CD4-positive, alpha-beta T cell (primary cell): Measurements from ENCODE around the gene SHISA5. TPM values are rescaled to one million over a fixed set of nuclear protein-coding genes. Genes with fewer than 3 reads are reported as not detected.

Experiments
- ATAC-seq: fragments of 200-7000 bp; cut with Tn5 transposase; one replicate; pipeline ENCODE4 v1.10.0; 2022; ENCODE audit warnings: mild to moderate bottlenecking; ENCODE audit not compliant: poor library complexity
- CTCF ChIA-PET: fragments of 350-600 bp; sonication (Branson Sonifier 250); formaldehyde crosslinking; loops from one replicate; lab custom pipeline; 2021; ENCODE audit warnings: antibody characterized with exemption, inconsistent platforms; lab: Charles Lee
- POLR2A ChIA-PET: fragments of 350-600 bp; sonication (Branson Sonifier 250); formaldehyde crosslinking; loops from one replicate; lab custom pipeline; 2021; ENCODE audit warnings: antibody characterized with exemption, inconsistent platforms; lab: Charles Lee
- DNase-seq, 14 experiments: peaks; one replicate each; pipeline ENCODE4 v3.0.0-alpha.2; 2013 to 2020; ENCODE audit warnings: mixed read lengths in 2 of 14
- H3K27ac ChIP-seq, 2 donors: one replicate each; pipeline versions ENCODE4 v1.5.1 to v1.7.0; 2013; ENCODE audit warnings: low read length in 2 of 2, low read depth in 1 of 2, mild to moderate bottlenecking in 1 of 2
- H3K27me3 ChIP-seq, 2 experiments: 1 replicate in 1 of 2; 2 replicates in 1 of 2; pipeline versions ENCODE4 v1.6.1 to v1.7.0; 2013; ENCODE audit warnings: low read length in 2 of 2, control low read depth in 1 of 2, mild to moderate bottlenecking in 1 of 2, moderate library complexity in 1 of 2; ENCODE audit not compliant: insufficient read depth in 2 of 2, control insufficient read depth in 1 of 2
- H3K36me3 ChIP-seq: one replicate; pipeline ENCODE4 v1.6.1; 2013; ENCODE audit warnings: low read length, control low read depth; ENCODE audit not compliant: insufficient read depth
- H3K4me1 ChIP-seq: one replicate; pipeline ENCODE4 v1.6.1; 2013; ENCODE audit warnings: low read length, control low read depth; ENCODE audit not compliant: insufficient read depth
- H3K4me3 ChIP-seq: one replicate; pipeline ENCODE4 v1.5.1; 2013; ENCODE audit warnings: mild to moderate bottlenecking, low read length, moderate library complexity
- H3K9me3 ChIP-seq, 2 experiments: 1 replicate in 1 of 2; 2 replicates in 1 of 2; pipeline versions ENCODE4 v1.6.1 to v1.7.0; 2013; ENCODE audit warnings: low read length in 2 of 2, mild to moderate bottlenecking in 2 of 2, control low read depth in 1 of 2, moderate library complexity in 1 of 2; ENCODE audit not compliant: control insufficient read depth in 1 of 2, insufficient read depth in 1 of 2
- H3K27ac Mint-ChIP-seq: one replicate; pipeline ENCODE4 v1.8.0; 2020; ENCODE audit warnings: mixed read lengths
- H3K27me3 Mint-ChIP-seq: one replicate; pipeline ENCODE4 v1.8.0; 2021; ENCODE audit warnings: mixed read lengths
- H3K36me3 Mint-ChIP-seq: one replicate; pipeline ENCODE4 v1.8.0; 2021; ENCODE audit warnings: low read depth, mixed read lengths
- H3K4me1 Mint-ChIP-seq: one replicate; pipeline ENCODE4 v1.8.0; 2021; ENCODE audit warnings: low read depth, mixed read lengths
- H3K4me3 Mint-ChIP-seq: one replicate; pipeline ENCODE4 v1.8.0; 2020; ENCODE audit warnings: mild to moderate bottlenecking, mixed read lengths
- H3K9me3 Mint-ChIP-seq: one replicate; pipeline ENCODE4 v1.8.0; 2020; ENCODE audit warnings: mixed read lengths
- CTCF ChIP-seq: fragments of 200-600 bp; IDR thresholded peaks from one replicate; pipeline ENCODE4 v1.8.0; 2022; ENCODE audit warnings: antibody characterized with exemption, mild to moderate bottlenecking
- intact Hi-C, 2 experiments: fragments of 100-400 bp; cut with DNase I in 1 of 2; cut with micrococcal nuclease in 1 of 2; formaldehyde crosslinking; loops; one replicate each; pipeline versions ENCODE4 v1.15.1 to v1.9.0; 2023 to 2025; cut with DNase I, micrococcal nuclease
- total RNA-seq, 174 experiments: library from RNA in 2 of 174; stranded (reverse) in 2 of 174; gene quantifications; one replicate each; pipeline ENCODE4 v1.2.3 and lab custom pipeline; 2021 to 2026

Gene SHISA5
- total RNA-seq, 2 experiments from 2014 or later = 102 to 109 TPM

DNA sequence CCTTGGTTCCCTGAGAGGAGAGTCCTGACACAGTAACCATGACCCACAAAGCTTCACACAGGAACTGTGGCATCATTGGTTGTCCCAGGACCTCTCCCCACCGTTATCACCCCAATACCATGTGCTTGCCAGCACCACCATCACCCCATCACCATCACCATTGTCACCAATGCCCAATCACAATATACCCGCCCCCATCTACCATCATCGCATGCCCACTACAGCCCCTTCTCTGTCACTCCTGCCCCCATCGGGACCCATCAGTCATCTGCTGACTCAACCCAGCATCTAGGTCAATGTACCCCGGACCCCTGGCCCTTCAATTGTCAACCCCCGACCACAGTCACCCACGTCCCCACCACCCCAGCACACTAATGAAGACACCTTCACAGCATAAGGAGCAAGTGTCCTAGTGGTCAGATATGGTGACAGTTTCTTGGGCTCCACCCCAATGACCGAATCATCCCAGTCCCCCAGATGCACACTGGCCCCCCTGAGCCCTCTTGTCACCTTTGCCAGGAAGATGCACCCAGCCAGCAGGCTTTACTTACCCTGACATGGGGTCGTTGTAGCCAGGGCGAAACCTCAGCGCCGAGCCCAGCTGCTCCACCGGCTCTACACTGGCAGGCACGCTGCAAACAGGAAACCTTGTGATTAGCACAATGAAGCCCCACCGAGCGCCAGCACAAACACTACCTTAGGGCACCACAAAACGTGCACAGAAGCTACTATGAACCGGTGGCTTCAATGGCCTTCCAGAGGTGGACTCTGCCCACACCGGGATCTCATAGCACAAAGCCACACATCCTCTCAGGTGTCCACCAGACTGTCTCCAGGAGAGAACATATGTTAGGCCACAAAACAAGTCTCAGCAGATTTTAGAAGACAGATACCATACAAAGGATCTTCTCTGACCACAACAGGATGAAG lies 25.1 kb downstream of the SHISA5 start:
- H3K4me1 ChIP-seq = peaks cover 61% of the 10 kb centered on the region
- peaks cover 9% of the 10 kb centered on the region for H3K36me3 ChIP-seq
- H3K4me1 Mint-ChIP-seq = peaks cover 36% of the 10 kb centered on the region
- H3K4me3 ChIP-seq = peak overlapping the region; percentile 47
- intact Hi-C loops = loop anchor here in 1 of 2 experiments (5.0 kb wide), 1 partner anchor 42 kb away; no protein-coding TSS in a partner anchor
- H3K4me3 Mint-ChIP-seq = peak overlapping the region; percentile 89
- H3K27me3 Mint-ChIP-seq = no peaks in the 10 kb centered on the region
- DNase-seq (peak; percentile 38 to 87 (median 59)), ATAC-seq (peak; percentile 85)
- no peaks in the 10 kb centered on the region for H3K9me3 ChIP-seq
- H3K27ac Mint-ChIP-seq = peak overlapping the region; percentile 95
- peak overlapping the region; percentile 67 to 75 for H3K27ac ChIP-seq
- POLR2A ChIA-PET = interaction anchor here (1.0 to 4.8 kb wide), 10 partner anchors 12 to 78 kb away, joined by 3 to 26 read pairs (median 6); partner anchors contain the start of genes ATRIP, PFKFB4 and SHISA5
- no peak for TF ChIP-seq CTCF
- H3K27me3 ChIP-seq = no peaks in the 10 kb centered on the region
- CTCF ChIA-PET = interaction anchor here (1.3 kb wide), 1 partner anchor 43 kb away, joined by 5 read pairs; no protein-coding TSS in a partner anchor
- no peaks in the 10 kb centered on the region for H3K36me3 Mint-ChIP-seq
- no peaks in the 10 kb centered on the region for H3K9me3 Mint-ChIP-seq

DNA sequence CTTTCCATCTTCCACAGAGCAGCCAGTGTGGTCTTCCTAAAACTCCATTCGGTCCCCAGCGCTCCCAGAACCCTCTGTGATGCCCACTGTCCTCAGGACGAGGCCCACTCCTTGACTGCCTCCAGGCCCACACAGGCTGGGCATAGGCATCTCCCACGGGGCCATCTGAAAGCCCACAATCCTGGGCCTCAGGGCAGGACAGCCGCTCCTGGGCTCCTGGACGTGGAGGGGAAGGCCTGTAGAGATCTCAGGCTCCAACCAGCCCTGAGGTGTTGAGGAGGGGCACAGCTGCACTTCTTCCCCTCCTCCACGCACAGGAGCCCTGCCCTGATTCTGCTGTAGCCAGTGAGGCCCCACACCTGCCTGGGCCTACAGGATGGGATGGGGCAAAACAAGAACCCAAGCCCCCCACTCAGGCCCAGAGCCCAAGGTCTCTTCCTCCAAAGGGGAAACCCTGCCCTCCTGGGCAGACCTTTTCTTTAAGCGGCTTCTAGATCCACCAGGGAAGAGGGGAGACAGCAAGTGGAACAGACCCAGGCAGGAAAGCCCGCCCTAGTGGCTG lies 25.9 kb downstream of the SHISA5 start:
- ChIA-PET POLR2A (interaction anchor here (0.7 to 4.8 kb wide), 4 partner anchors 11 to 289 kb away, joined by 3 to 26 read pairs (median 14); partner anchors contain the start of genes ATRIP, CCDC51 and TMA7), CTCF (interaction anchor here (1.3 kb wide), 1 partner anchor 42 kb away, joined by 5 read pairs; no protein-coding TSS in a partner anchor)
- intact Hi-C loops = loop anchor here in 1 of 2 experiments (5.0 kb wide), 1 partner anchor 41 kb away; no protein-coding TSS in a partner anchor
- Mint-ChIP-seq H3K27ac (peak overlapping the region; percentile 95), H3K9me3 (no peaks in the 10 kb centered on the region), H3K4me1 (peaks cover 44% of the 10 kb centered on the region), H3K27me3 (no peaks in the 10 kb centered on the region), H3K36me3 (peaks cover 1% of the 10 kb centered on the region), H3K4me3 (peak overlapping the region; percentile 89)
- no peak for TF ChIP-seq CTCF
- H3K4me3 ChIP-seq = peak overlapping the region; percentile 47
- DNase-seq (no peak), ATAC-seq (no peak)
- H3K4me1 ChIP-seq = peaks cover 69% of the 10 kb centered on the region
- H3K27me3 ChIP-seq = no peaks in the 10 kb centered on the region
- H3K9me3 ChIP-seq = no peaks in the 10 kb centered on the region
- H3K27ac ChIP-seq = peak overlapping the region; percentile 67 to 75
- peaks cover 9% of the 10 kb centered on the region for H3K36me3 ChIP-seq

- Histone ChIP-seq H3K27ac (peak overlapping the region in 1 of 2 donors; percentile 9), H3K27me3 (no peaks in the 10 kb centered on the region), H3K36me3 (peaks cover 9% of the 10 kb centered on the region), H3K4me1 (peaks cover 84% of the 10 kb centered on the region), H3K9me3 (no peaks in the 10 kb centered on the region), H3K4me3 (no peak overlapping the region)
- Mint-ChIP-seq H3K36me3 (peaks cover 6% of the 10 kb centered on the region), H3K27ac (peak overlapping the region; percentile 95), H3K27me3 (no peaks in the 10 kb centered on the region), H3K9me3 (no peaks in the 10 kb centered on the region), H3K4me3 (no peak overlapping the region), H3K4me1 (peaks cover 49% of the 10 kb centered on the region)
- ATAC-seq (no peak), DNase-seq (no peak)
- POLR2A ChIA-PET = interaction anchor here (2.2 to 4.8 kb wide), 2 partner anchors 30 to 36 kb away, joined by 8 to 20 read pairs; partner anchors contain the start of genes ATRIP, CCDC51 and TMA7
- CTCF ChIA-PET = no interaction called here
- no peak for TF ChIP-seq CTCF
- intact Hi-C loops = loop anchor here in 1 of 2 experiments (5.0 kb wide), 1 partner anchor 39 kb away; no protein-coding TSS in a partner anchor
Measured at GRCh38 chr3:48476426-48477053, 27.4 kb downstream of the SHISA5 start.
